KMS-11 (cell line): Measurements from ENCODE around the gene CLRN1.

Experiments
- H2AFZ ChIP-seq: fragments of 200-600 bp; sonication (generic); 2 replicates; pipeline ENCODE4 v1.6.1; 2016; ENCODE audit warnings: antibody characterized with exemption, mixed run types, low read depth
- H3K27ac ChIP-seq: fragments of 200-600 bp; sonication (generic); 2 replicates; pipeline ENCODE4 v1.6.1; 2016; ENCODE audit warnings: mild to moderate bottlenecking, mixed run types
- H3K27me3 ChIP-seq: fragments of 200-600 bp; sonication (generic); 2 replicates; pipeline ENCODE4 v1.6.1; 2017; ENCODE audit warnings: mild to moderate bottlenecking, low read depth, mixed run types, moderate library complexity; ENCODE audit not compliant: insufficient read depth
- H3K36me3 ChIP-seq: fragments of 200-600 bp; sonication (generic); 2 replicates; pipeline ENCODE4 v1.6.1; 2017; ENCODE audit warnings: mild to moderate bottlenecking, mixed run types; ENCODE audit not compliant: insufficient read depth
- H3K4me1 ChIP-seq: fragments of 200-600 bp; sonication (generic); 2 replicates; pipeline ENCODE4 v1.6.1; 2016; ENCODE audit warnings: mild to moderate bottlenecking, low read depth, mixed run types; ENCODE audit not compliant: poor library complexity, severe bottlenecking
- H3K4me2 ChIP-seq: fragments of 200-600 bp; sonication (generic); 2 replicates; pipeline ENCODE4 v1.7.0; 2016; ENCODE audit warnings: mild to moderate bottlenecking, mixed run types
- H3K4me3 ChIP-seq: fragments of 200-600 bp; sonication (generic); IDR thresholded peaks from 2 replicates; pipeline ENCODE4 v1.6.1; 2017; ENCODE audit warnings: low read depth, low read length, mixed read lengths; ENCODE audit not compliant: insufficient read depth
- H3K79me2 ChIP-seq: fragments of 200-600 bp; sonication (generic); 2 replicates; pipeline ENCODE4 v1.6.1; 2016; ENCODE audit warnings: low read depth, mixed run types; ENCODE audit not compliant: insufficient read depth
- H3K9ac ChIP-seq: fragments of 200-600 bp; sonication (generic); 2 replicates; pipeline ENCODE4 v1.6.1; 2016; ENCODE audit warnings: mild to moderate bottlenecking, mixed run types
- H4K20me1 ChIP-seq: fragments of 200-600 bp; sonication (generic); 2 replicates; pipeline ENCODE4 v1.6.1; 2016; ENCODE audit warnings: mild to moderate bottlenecking, mixed run types; ENCODE audit not compliant: insufficient read depth
- TF ChIP-seq, protein P1 (sequence below): fragments of 200-600 bp; sonication (generic); conservative IDR thresholded peaks from 2 replicates; pipeline ENCODE4 v1.6.1; 2017; ENCODE audit warnings: low read depth, mild to moderate bottlenecking, antibody characterized with exemption, low read length, moderate library complexity, mixed read lengths

Gene CLRN1

DNA sequence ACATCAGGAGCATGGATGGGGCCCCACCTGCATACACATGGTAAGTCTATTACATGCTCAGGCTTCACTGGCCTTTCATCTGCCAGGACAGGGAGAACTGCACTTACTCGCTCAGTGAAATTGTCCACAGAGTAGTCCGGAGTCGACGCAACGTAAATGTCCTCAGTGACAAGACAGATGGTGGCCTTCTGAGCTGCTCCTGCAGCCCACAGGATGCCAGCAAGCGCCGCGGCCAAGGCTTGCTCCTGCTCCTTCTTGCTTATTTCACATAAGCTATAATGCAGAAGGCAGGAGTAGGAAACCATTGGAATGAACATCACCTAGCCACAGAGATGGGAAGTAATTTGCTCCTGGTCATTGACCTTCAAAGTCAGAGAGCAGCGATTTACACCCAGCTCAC is 81.7 kb downstream of the CLRN1 start:
- Histone ChIP-seq H3K27me3 (no peaks in the 10 kb centered on the region), H3K4me2 (no peak overlapping the region), H3K4me3 (no peak overlapping the region), H3K36me3 (no peaks in the 10 kb centered on the region; the same call in 1 of the 2 replicates), H4K20me1 (no peaks in the 10 kb centered on the region), H3K9ac (no peak overlapping the region), H3K27ac (no peak overlapping the region), H3K79me2 (no peaks in the 10 kb centered on the region), H2AFZ (no peak overlapping the region), H3K4me1 (no peaks in the 10 kb centered on the region)
- TF ChIP-seq, protein P1, sequence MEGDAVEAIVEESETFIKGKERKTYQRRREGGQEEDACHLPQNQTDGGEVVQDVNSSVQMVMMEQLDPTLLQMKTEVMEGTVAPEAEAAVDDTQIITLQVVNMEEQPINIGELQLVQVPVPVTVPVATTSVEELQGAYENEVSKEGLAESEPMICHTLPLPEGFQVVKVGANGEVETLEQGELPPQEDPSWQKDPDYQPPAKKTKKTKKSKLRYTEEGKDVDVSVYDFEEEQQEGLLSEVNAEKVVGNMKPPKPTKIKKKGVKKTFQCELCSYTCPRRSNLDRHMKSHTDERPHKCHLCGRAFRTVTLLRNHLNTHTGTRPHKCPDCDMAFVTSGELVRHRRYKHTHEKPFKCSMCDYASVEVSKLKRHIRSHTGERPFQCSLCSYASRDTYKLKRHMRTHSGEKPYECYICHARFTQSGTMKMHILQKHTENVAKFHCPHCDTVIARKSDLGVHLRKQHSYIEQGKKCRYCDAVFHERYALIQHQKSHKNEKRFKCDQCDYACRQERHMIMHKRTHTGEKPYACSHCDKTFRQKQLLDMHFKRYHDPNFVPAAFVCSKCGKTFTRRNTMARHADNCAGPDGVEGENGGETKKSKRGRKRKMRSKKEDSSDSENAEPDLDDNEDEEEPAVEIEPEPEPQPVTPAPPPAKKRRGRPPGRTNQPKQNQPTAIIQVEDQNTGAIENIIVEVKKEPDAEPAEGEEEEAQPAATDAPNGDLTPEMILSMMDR, result no peak

- no peaks in the 10 kb centered on the region; the same call in 1 of the 2 replicates for H3K36me3 ChIP-seq
- H3K27ac ChIP-seq, result no peak overlapping the region
- TF ChIP-seq, protein P1, result no peak
- H3K9ac ChIP-seq, result no peak overlapping the region
- H3K4me2 ChIP-seq, result no peak overlapping the region
- H3K79me2 ChIP-seq, result no peaks in the 10 kb centered on the region
- no peak overlapping the region for H3K4me3 ChIP-seq
- H3K27me3 ChIP-seq, result no peaks in the 10 kb centered on the region
- no peak overlapping the region for H2AFZ ChIP-seq
- H3K4me1 ChIP-seq, result no peaks in the 10 kb centered on the region
- no peaks in the 10 kb centered on the region for H4K20me1 ChIP-seq
Observed at GRCh38 chr3:150890295-150890694, 82.2 kb downstream of the CLRN1 start.

DNA sequence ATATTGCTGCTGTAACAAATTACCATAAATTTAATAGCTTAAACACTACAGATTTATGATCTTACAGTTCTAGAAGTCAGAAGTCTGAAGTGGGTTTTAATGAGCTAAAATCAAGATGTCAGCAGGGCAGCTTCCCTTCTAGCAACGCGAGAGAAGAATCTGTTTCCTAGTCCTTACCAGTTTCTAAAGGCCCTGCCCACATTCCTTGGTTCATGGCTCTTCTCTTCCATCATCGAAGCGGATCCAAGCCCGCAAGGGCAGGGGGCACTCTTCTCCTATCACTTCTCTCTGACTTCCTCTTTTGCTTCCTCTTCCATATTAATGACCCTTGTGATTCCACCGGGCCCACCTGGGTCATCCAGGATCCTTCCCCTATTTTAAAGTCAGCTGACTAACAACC is 83.4 kb downstream of the CLRN1 start:
- no peaks in the 10 kb centered on the region for H3K4me1 ChIP-seq
- H3K79me2 ChIP-seq, result no peaks in the 10 kb centered on the region
- no peak overlapping the region for H3K4me3 ChIP-seq
- H3K27me3 ChIP-seq, result no peaks in the 10 kb centered on the region
- no peak overlapping the region for H3K4me2 ChIP-seq
- no peaks in the 10 kb centered on the region for H3K36me3 ChIP-seq
- TF ChIP-seq, protein P1, result no peak
- H2AFZ ChIP-seq, result no peak overlapping the region
- no peaks in the 10 kb centered on the region for H4K20me1 ChIP-seq
- H3K9ac ChIP-seq, result no peak overlapping the region
- no peak overlapping the region for H3K27ac ChIP-seq

- TF ChIP-seq, protein P1, result no peak
- no peaks in the 10 kb centered on the region for H3K4me1 ChIP-seq
- no peak overlapping the region for H3K27ac ChIP-seq
- no peak overlapping the region for H3K4me2 ChIP-seq
- H2AFZ ChIP-seq, result no peak overlapping the region
- H3K9ac ChIP-seq, result no peak overlapping the region
- H3K4me3 ChIP-seq, result no peak overlapping the region
- no peaks in the 10 kb centered on the region for H3K27me3 ChIP-seq
- H3K79me2 ChIP-seq, result no peaks in the 10 kb centered on the region
- no peaks in the 10 kb centered on the region for H3K36me3 ChIP-seq
- no peaks in the 10 kb centered on the region for H4K20me1 ChIP-seq
Observed at GRCh38 chr3:150887031-150887430, 85.5 kb downstream of the CLRN1 start.

- Histone ChIP-seq H2AFZ (no peak overlapping the region), H3K79me2 (no peaks in the 10 kb centered on the region), H3K4me2 (no peak overlapping the region), H3K9ac (no peak overlapping the region), H4K20me1 (no peaks in the 10 kb centered on the region), H3K27me3 (no peaks in the 10 kb centered on the region), H3K36me3 (no peaks in the 10 kb centered on the region), H3K4me1 (no peaks in the 10 kb centered on the region), H3K27ac (no peak overlapping the region), H3K4me3 (no peak overlapping the region)
- TF ChIP-seq, protein P1, result no peak
Observed at GRCh38 chr3:150885535-150885934, 87.0 kb downstream of the CLRN1 start.
